SK-N-SH (cell line): ENCODE results near the gene SCN2A. TPM values are rescaled to one million over a fixed set of nuclear protein-coding genes. Genes with fewer than 3 reads are reported as not detected.
"Not testable (repeated sequence)": the region's sequence is repeated elsewhere in the genome, so short reads cannot be mapped to it uniquely, and the experiment has no call there.

Experiments used
- CTCF ChIA-PET: fragments of 300-600, 350-600 bp; formaldehyde crosslinking; extraction: SDS; loops from one replicate; lab custom pipeline; 2021; lab: Yijun Ruan, JAX
- POLR2A ChIA-PET: fragments of 350-600 bp; sonication (Branson Sonifier 250); formaldehyde crosslinking; extraction: SDS; loops from one replicate; lab custom pipeline; 2020; ENCODE audit warnings: antibody characterized with exemption, inconsistent platforms; lab: Yijun Ruan, JAX
- DNase-seq: peaks from one replicate; pipeline ENCODE4 v3.0.0; 2012
- H2AFZ ChIP-seq: fragments of 200-600 bp; sonication (generic); 2 replicates; pipeline ENCODE4 v1.8.1; 2016; ENCODE audit warnings: antibody characterized with exemption, mild to moderate bottlenecking, low read depth
- H3F3A ChIP-seq: fragments of 200-600 bp; sonication (generic); replicated peaks from 2 replicates; pipeline ENCODE3; 2016; ENCODE audit warnings: antibody characterized with exemption, mild to moderate bottlenecking; ENCODE audit not compliant: insufficient read depth
- H3K27ac ChIP-seq, 2 experiments: fragments of 200-500 bp in 1 of 2; fragments of 200-600 bp in 1 of 2; sonication (Bioruptor generic) in 1 of 2; sonication (generic), shearing (Covaris generic) in 1 of 2; 2 replicates each; pipeline versions ENCODE4 v1.5.1 to v1.6.1; 2014 to 2016; ENCODE audit warnings: low read depth in 2 of 2, inconsistent platforms in 1 of 2, low read length in 1 of 2, mild to moderate bottlenecking in 1 of 2, mixed read lengths in 1 of 2
- H3K27me3 ChIP-seq: fragments of 200-600 bp; sonication (generic), shearing (Covaris generic); 2 replicates; pipeline ENCODE4 v1.6.1; 2016; ENCODE audit warnings: mixed run types; ENCODE audit not compliant: insufficient read depth
- H3K36me3 ChIP-seq, 2 experiments: fragments of 200-500 bp in 1 of 2; fragments of 200-600 bp in 1 of 2; sonication (Bioruptor generic) in 1 of 2; sonication (generic) in 1 of 2; replicated peaks in 1 of 2; 2 replicates each; pipeline versions ENCODE3 to v1.5.1; 2014 to 2016; ENCODE audit warnings: low read length in 1 of 2, mild to moderate bottlenecking in 1 of 2; ENCODE audit not compliant: insufficient read depth in 2 of 2, control insufficient read depth in 1 of 2
- H3K4me1 ChIP-seq, 2 experiments: fragments of 200-500 bp in 1 of 2; fragments of 200-600 bp in 1 of 2; sonication (Bioruptor generic) in 1 of 2; sonication (generic), shearing (Covaris generic) in 1 of 2; 2 replicates each; pipeline versions ENCODE4 v1.5.1 to v1.6.1; 2014 to 2016; ENCODE audit warnings: low read depth in 1 of 2, low read length in 1 of 2, mixed run types in 1 of 2; ENCODE audit not compliant: insufficient read depth in 2 of 2, control insufficient read depth in 1 of 2
- H3K4me2 ChIP-seq: fragments of 200-600 bp; sonication (generic), shearing (Covaris generic); 2 replicates; pipeline ENCODE4 v1.6.1; 2017; ENCODE audit warnings: mixed run types
- H3K4me3 ChIP-seq, 2 experiments: fragments of 200-500 bp in 1 of 2; fragments of 200-600 bp in 1 of 2; sonication (Bioruptor generic) in 1 of 2; sonication (generic), shearing (Covaris generic) in 1 of 2; 2 replicates each; pipeline versions ENCODE4 v1.5.1 to v1.8.1; 2014 to 2016; ENCODE audit warnings: low read depth in 2 of 2, inconsistent platforms in 1 of 2, low read length in 1 of 2, mild to moderate bottlenecking in 1 of 2, mixed read lengths in 1 of 2, moderate library complexity in 1 of 2
- H3K79me2 ChIP-seq: fragments of 200-600 bp; sonication (generic); 2 replicates; pipeline ENCODE4 v1.8.1; 2017; ENCODE audit warnings: mild to moderate bottlenecking; ENCODE audit not compliant: insufficient read depth
- H3K9ac ChIP-seq: fragments of 200-600 bp; sonication (generic); 2 replicates; pipeline ENCODE4 v1.6.1; 2017; ENCODE audit warnings: mixed run types
- H3K9me2 ChIP-seq: fragments of 200-600 bp; sonication (generic); 2 replicates; pipeline ENCODE4 v1.6.1; 2017; ENCODE audit warnings: mixed run types
- H3K9me3 ChIP-seq: fragments of 200-600 bp; sonication (generic); 2 replicates; pipeline ENCODE4 v1.6.1; 2017; ENCODE audit warnings: mixed run types, mild to moderate bottlenecking, moderate library complexity
- H4K20me1 ChIP-seq: fragments of 200-600 bp; sonication (generic); 2 replicates; pipeline ENCODE4 v1.6.1; 2017; ENCODE audit warnings: mild to moderate bottlenecking, mixed run types; ENCODE audit not compliant: insufficient read depth
- EP300 ChIP-seq, 2 experiments: IDR thresholded peaks; 2 replicates each; pipeline versions ENCODE4 v1.4.0 to v1.6.1; 2012; ENCODE audit warnings: borderline replicate concordance in 1 of 2, low read depth in 1 of 2, low read length in 1 of 2
- FOXJ3 ChIP-seq: sonication (generic); formaldehyde crosslinking; IDR thresholded peaks from 2 replicates; pipeline ENCODE4 v1.5.1; 2020; ENCODE audit warnings: mild to moderate bottlenecking, missing genetic modification reagents
- GABPA ChIP-seq: IDR thresholded peaks from 2 replicates; pipeline ENCODE4 v1.4.0; 2012; ENCODE audit warnings: low read depth, mild to moderate bottlenecking
- GATA2 ChIP-seq: sonication (generic); formaldehyde crosslinking; IDR thresholded peaks from 2 replicates; pipeline ENCODE4 v1.5.0; 2020; ENCODE audit warnings: mild to moderate bottlenecking, missing genetic modification reagents
- MEF2A ChIP-seq: IDR thresholded peaks from 2 replicates; pipeline ENCODE4 v1.4.0; 2012; ENCODE audit warnings: low read depth, borderline replicate concordance
- MXI1 ChIP-seq: IDR thresholded peaks from 2 replicates; pipeline ENCODE4 v1.6.1; 2012; ENCODE audit warnings: mild to moderate bottlenecking, low read depth, low read length, improper control_type of control experiment
- NFIC ChIP-seq: IDR thresholded peaks from 2 replicates; pipeline ENCODE4 v1.4.0; 2012; ENCODE audit warnings: borderline replicate concordance
- NRF1 ChIP-seq: IDR thresholded peaks from 2 replicates; pipeline ENCODE4 v1.6.1; 2012; ENCODE audit warnings: low read depth, mild to moderate bottlenecking, low read length
- RCOR1 ChIP-seq: fragments of 150-350 bp; IDR thresholded peaks from 2 replicates; pipeline ENCODE4 v1.6.1; 2017; ENCODE audit warnings: antibody characterized with exemption, low read length
- RXRA ChIP-seq: IDR thresholded peaks from 2 replicates; pipeline ENCODE4 v1.4.0; 2012; ENCODE audit warnings: low read depth, mild to moderate bottlenecking, borderline replicate concordance
- SIN3A ChIP-seq: IDR thresholded peaks from 2 replicates; pipeline ENCODE4 v1.6.1; 2012; ENCODE audit warnings: low read depth, mild to moderate bottlenecking, low read length, moderate library complexity, borderline replicate concordance
- TAF1 ChIP-seq: IDR thresholded peaks from 2 replicates; pipeline ENCODE4 v1.6.1; 2012; ENCODE audit warnings: low read depth, mild to moderate bottlenecking, low read length, moderate library complexity, borderline replicate concordance
- TCF12 ChIP-seq: IDR thresholded peaks from 2 replicates; pipeline ENCODE4 v1.4.0; 2012
- WGBS: methylation state at CpG from one replicate; pipeline ENCODE4 v1.1.6; 2017; ENCODE audit warnings: low lambda C conversion rate; 5-methylcytosine and 5-hydroxymethylcytosine counted together
- polyA plus RNA-seq, 3 experiments: library from polyadenylated mRNA; depleted of rRNA; stranded (reverse); fragments of >200 nt; gene quantifications; 2 replicates each; pipeline ENCODE4 v1.2.3, GENCODE V29; 2012
- TF ChIP-seq, protein P1 (sequence below): IDR thresholded peaks from 2 replicates; pipeline ENCODE4; 2012

The SCN2A gene
- polyA plus RNA-seq, 1 of the 3 experiments (the other 2 are of a cell fraction) = 5.1 TPM

DNA sequence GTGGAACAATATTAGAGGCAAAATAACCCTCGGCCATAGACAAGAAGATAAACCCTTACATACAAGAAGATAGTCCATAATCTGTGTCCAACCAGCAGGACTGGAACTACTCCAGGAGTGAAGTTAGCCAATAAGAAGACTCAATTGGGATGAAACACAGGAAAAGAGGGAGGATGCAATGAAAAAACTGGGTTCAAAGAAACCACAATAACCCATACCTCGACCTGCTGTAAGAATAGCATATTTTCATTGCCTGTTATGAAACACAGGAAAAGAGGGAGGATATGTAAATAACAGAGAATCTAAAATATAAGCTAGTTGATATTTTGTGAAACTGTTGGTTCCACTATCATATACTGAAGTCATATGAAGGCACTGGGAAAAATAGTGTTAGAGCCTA is 143.1 kb downstream of the SCN2A start:
- POLR2A ChIA-PET = no interaction called here
- 77% methylated on average over 2 of the region's 2 CpGs for WGBS

DNA sequence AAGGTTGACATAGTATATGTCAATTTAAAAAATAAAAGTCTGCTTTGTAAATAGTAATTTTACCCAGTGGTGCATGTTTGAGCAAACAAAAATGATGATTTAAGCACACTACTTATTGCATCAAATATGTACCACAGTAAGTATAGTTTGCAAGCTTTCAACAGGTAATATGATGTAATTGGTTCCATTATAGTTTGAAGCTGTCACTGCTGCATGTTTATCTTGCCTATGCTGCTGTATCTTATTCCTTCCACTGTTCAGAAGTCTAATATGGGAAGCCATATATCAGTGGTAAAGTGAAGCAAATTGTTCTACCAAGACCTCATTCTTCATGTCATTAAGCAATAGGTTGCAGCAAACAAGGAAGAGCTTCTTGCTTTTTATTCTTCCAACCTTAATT is 151.7 kb downstream of the SCN2A start:
- no peaks in the 10 kb centered on the region for H3K4me1 ChIP-seq
- ChIA-PET POLR2A (no interaction called here), CTCF (interaction anchor here (0.9 to 1.6 kb wide), 2 partner anchors 375 to 483 kb away, joined by 4 to 8 read pairs; no protein-coding TSS in a partner anchor)
- no peaks in the 10 kb centered on the region for H3K9me2 ChIP-seq
- TF ChIP-seq NFIC (no peak), RCOR1 (no peak), RXRA (no peak), GATA2 (no peak), MEF2A (no peak), SIN3A (no peak)
- no peak for DNase-seq
- H3K27ac ChIP-seq = no peak overlapping the region
- peaks cover 6 to 16% of the 10 kb centered on the region in 2 experiments for H3K36me3 ChIP-seq
- H2AFZ ChIP-seq = no peak overlapping the region
- H3K4me3 ChIP-seq = no peak overlapping the region
- no peaks in the 10 kb centered on the region for H4K20me1 ChIP-seq
- H3K4me2 ChIP-seq = no peak overlapping the region
- no peaks in the 10 kb centered on the region for H3K27me3 ChIP-seq
- H3K9me3 ChIP-seq = 0 out of 2 replicates have a peak, but pooled peaks cover 2% of the 10 kb centered on the region
- H3K9ac ChIP-seq = no peak overlapping the region
- H3K79me2 ChIP-seq = no peaks in the 10 kb centered on the region
- peaks cover 1% of the 10 kb centered on the region for H3F3A ChIP-seq

More for the DNA sequence above, 143.1 kb downstream of the SCN2A start:
- peaks cover 4 to 11% of the 10 kb centered on the region in 2 experiments for H3K36me3 ChIP-seq
- H4K20me1 ChIP-seq = no peaks in the 10 kb centered on the region
- H3K27ac ChIP-seq = no peak overlapping the region
- H3K27me3 ChIP-seq = no peaks in the 10 kb centered on the region
- H3F3A ChIP-seq = no peaks in the 10 kb centered on the region
- DNase-seq = no peak
- H3K9me2 ChIP-seq = no peaks in the 10 kb centered on the region
- TF ChIP-seq NFIC = no peak
- TF ChIP-seq, protein P1, sequence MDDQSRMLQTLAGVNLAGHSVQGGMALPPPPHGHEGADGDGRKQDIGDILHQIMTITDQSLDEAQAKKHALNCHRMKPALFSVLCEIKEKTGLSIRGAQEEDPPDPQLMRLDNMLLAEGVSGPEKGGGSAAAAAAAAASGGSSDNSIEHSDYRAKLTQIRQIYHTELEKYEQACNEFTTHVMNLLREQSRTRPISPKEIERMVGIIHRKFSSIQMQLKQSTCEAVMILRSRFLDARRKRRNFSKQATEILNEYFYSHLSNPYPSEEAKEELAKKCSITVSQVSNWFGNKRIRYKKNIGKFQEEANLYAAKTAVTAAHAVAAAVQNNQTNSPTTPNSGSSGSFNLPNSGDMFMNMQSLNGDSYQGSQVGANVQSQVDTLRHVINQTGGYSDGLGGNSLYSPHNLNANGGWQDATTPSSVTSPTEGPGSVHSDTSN = no peak
- no peak for TF ChIP-seq GABPA
- H3K79me2 ChIP-seq = no peaks in the 10 kb centered on the region
- no peak overlapping the region for H3K4me3 ChIP-seq
- peaks cover 0 to under 1% of the 10 kb centered on the region in 2 experiments; a peak in 2 of 4 replicates for H3K4me1 ChIP-seq
- H3K9ac ChIP-seq = no peak overlapping the region
- H2AFZ ChIP-seq = no peak overlapping the region
- no peak overlapping the region for H3K4me2 ChIP-seq
- no peaks in the 10 kb centered on the region for H3K9me3 ChIP-seq
- CTCF ChIA-PET = interaction anchor here (1.3 to 2.3 kb wide), 4 partner anchors 19 to 143 kb away, joined by 4 to 9 read pairs (median 6); partner anchors contain the start of gene SCN2A

DNA sequence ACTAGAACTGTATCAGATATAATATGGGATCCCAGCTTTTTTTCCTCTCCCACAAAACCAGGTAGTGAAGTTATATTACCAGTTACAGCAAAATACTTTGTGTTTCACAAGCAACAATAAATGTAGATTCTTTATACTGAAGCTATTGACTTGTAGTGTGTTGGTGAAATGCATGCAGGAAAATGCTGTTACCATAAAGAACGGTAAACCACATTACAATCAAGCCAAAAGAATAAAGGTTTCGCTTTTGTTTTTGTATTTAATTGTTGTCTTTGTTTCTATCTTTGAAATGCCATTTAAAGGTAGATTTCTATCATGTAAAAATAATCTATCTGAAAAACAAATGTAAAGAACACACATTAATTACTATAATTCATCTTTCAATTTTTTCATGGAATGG is 152.6 kb downstream of the SCN2A start:
- Histone ChIP-seq H4K20me1 (no peaks in the 10 kb centered on the region), H3K9me3 (peaks cover 4% of the 10 kb centered on the region; the same call in 1 of the 2 replicates)
- POLR2A ChIA-PET = no interaction called here
- TF ChIP-seq, protein P1 = no peak
- TF ChIP-seq TCF12 (no peak), NRF1 (no peak), EP300 (IDR thresholded peaks at IDR 0.05; ENCODE audit: borderline replicate concordance in 1 of 2, low read depth in 1 of 2, low read length in 1 of 2) (no peak), TAF1 (no peak), RXRA (no peak), FOXJ3 (CRISPR knock-in tag) (no peak), MXI1 (no peak)
- TF ChIP-seq, all 33 proteins: peak for 0
- WGBS = 90% methylated on average over 2 of the region's 2 CpGs
- Histone ChIP-seq H3K36me3 (peaks cover 6 to 16% of the 10 kb centered on the region in 2 experiments), H3K27me3 (no peaks in the 10 kb centered on the region), H3K4me3 (no peak overlapping the region), H3K9ac (no peak overlapping the region), H3K27ac (no peak overlapping the region), H2AFZ (0 out of 2 replicates have a peak overlapping the region, but pooled peaks have one; percentile 4), H3F3A (peaks cover 3% of the 10 kb centered on the region), H3K4me2 (no peak overlapping the region), H3K9me2 (no peaks in the 10 kb centered on the region), H3K4me1 (no peaks in the 10 kb centered on the region), H3K79me2 (no peaks in the 10 kb centered on the region)
- CTCF ChIA-PET = interaction anchor here (1.6 kb wide), 1 partner anchor 482 kb away, joined by 8 read pairs; no protein-coding TSS in a partner anchor
- DNase-seq = no peak

DNA sequence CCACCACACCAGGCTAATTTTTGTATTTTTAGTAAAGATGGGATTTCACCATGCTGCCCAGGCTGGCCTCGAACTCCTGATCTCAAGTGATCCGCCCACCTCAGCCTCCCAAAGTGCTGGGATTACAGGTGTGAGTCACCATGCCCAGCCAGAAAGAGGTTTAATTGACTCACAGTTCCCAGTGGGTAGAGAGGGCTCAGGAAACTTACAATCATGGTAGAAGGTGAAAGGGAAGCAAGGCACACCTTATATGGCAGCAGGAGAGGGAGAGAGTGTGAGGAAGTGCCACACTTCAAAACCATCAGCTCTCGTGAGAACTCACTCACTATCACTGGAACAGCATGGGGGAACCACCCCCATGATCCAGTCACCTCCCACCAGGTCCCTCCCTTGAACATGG is 159.4 kb downstream of the SCN2A start:
- CTCF ChIA-PET = interaction anchor here (0.7 kb wide), 1 partner anchor 169 kb away, joined by 3 read pairs; no protein-coding TSS in a partner anchor
- H4K20me1 ChIP-seq, H2AFZ ChIP-seq, DNase-seq, H3K27me3 ChIP-seq, H3K4me3 ChIP-seq, H3K4me2 ChIP-seq, H3K27ac ChIP-seq, H3K9ac ChIP-seq, POLR2A ChIA-PET, H3K9me3 ChIP-seq, H3F3A ChIP-seq, H3K79me2 ChIP-seq, H3K9me2 ChIP-seq, H3K36me3 ChIP-seq: not testable (repeated sequence)
- peaks cover 3 to 10% of the 10 kb centered on the region in 2 experiments; a peak in 2 of 4 replicates for H3K4me1 ChIP-seq
- 89% methylated on average over 3 of the region's 3 CpGs for WGBS
